Natural killer cell (primary cell): Measurements from ENCODE around the gene PPARG. TPM values are rescaled to one million over a fixed set of nuclear protein-coding genes. Genes with fewer than 3 reads are reported as not detected.

ENCODE experiments used
- ATAC-seq, 3 donors: fragments of 150-1000 bp in 2 of 3; fragments of 200-7000 bp in 1 of 3; cut with Tn5 transposase; 1 replicate in 1 of 3; 2 replicates in 2 of 3; pipeline ENCODE4 v1.10.0; 2021; ENCODE audit warnings: mild to moderate bottlenecking in 2 of 3, moderate library complexity in 2 of 3
- DNase-seq, 2 donors: peaks; one replicate each; pipeline versions ENCODE4 v3.0.0 to v3.0.0-alpha.2; 2013 to 2021; ENCODE audit warnings: mixed read lengths in 1 of 2
- H3K27ac ChIP-seq: one replicate; pipeline ENCODE4 v1.5.1; 2013; ENCODE audit warnings: mild to moderate bottlenecking, low read length
- H3K27me3 ChIP-seq: one replicate; pipeline ENCODE4 v1.6.1; 2013; ENCODE audit warnings: low read length; ENCODE audit not compliant: control insufficient read depth, insufficient read depth
- H3K36me3 ChIP-seq: one replicate; pipeline ENCODE4 v1.6.1; 2013; ENCODE audit warnings: low read length; ENCODE audit not compliant: control insufficient read depth, insufficient read depth
- H3K4me1 ChIP-seq: one replicate; pipeline ENCODE4 v1.6.1; 2013; ENCODE audit warnings: low read length; ENCODE audit not compliant: control insufficient read depth, insufficient read depth
- H3K4me3 ChIP-seq: one replicate; pipeline ENCODE4 v1.5.1; 2013; ENCODE audit warnings: low read length
- H3K9me3 ChIP-seq: one replicate; pipeline ENCODE4 v1.6.1; 2013; ENCODE audit warnings: low read length; ENCODE audit not compliant: control insufficient read depth, insufficient read depth
- H3K27ac Mint-ChIP-seq, 2 donors: one replicate each; pipeline ENCODE4 v1.8.0; 2022; ENCODE audit warnings: mild to moderate bottlenecking in 2 of 2, mixed read lengths in 2 of 2, moderate library complexity in 1 of 2
- H3K27me3 Mint-ChIP-seq, 2 donors: one replicate each; pipeline ENCODE4 v1.8.0; 2022; ENCODE audit warnings: low read depth in 2 of 2, mixed read lengths in 2 of 2
- H3K36me3 Mint-ChIP-seq: one replicate; pipeline ENCODE4 v1.8.0; 2022; ENCODE audit warnings: mixed read lengths
- H3K4me1 Mint-ChIP-seq, 2 donors: one replicate each; pipeline ENCODE4 v1.8.0; 2022; ENCODE audit warnings: mixed read lengths in 2 of 2
- H3K4me3 Mint-ChIP-seq: one replicate; pipeline ENCODE4 v1.8.0; 2022; ENCODE audit warnings: mild to moderate bottlenecking, moderate library complexity, mixed read lengths
- H3K9me3 Mint-ChIP-seq, 2 donors: one replicate each; pipeline ENCODE4 v1.8.0; 2022; ENCODE audit warnings: mixed read lengths in 2 of 2
- WGBS: methylation state at CpG from one replicate; pipeline ENCODE4 v1.1.7; 2013; ENCODE audit warnings: missing lambda C conversion rate; ENCODE audit not compliant: insufficient coverage; 5-methylcytosine and 5-hydroxymethylcytosine counted together
- intact Hi-C: fragments of 100-400 bp; cut with micrococcal nuclease; formaldehyde crosslinking; loops from one replicate; pipeline ENCODE4 v1.14.2; 2022
- total RNA-seq, 4 donors: library from RNA; stranded (reverse); fragments of 120-200 nt in 1 of 4; gene quantifications; one replicate each; pipeline versions ENCODE4 v1.2.3 to v1.2.4, GENCODE V29; 2013 to 2022
- TF ChIP-seq, protein P1 (sequence below): fragments of 200-600 bp; IDR thresholded peaks from one replicate; pipeline ENCODE4 v1.8.0; 2022; ENCODE audit warnings: antibody characterized with exemption

PPARG gene
- total RNA-seq, 3 donors from 2014 or later (not counting 1 experiment from before 2014, with no cell fraction given): 0.21 TPM; not detected in 2

DNA sequence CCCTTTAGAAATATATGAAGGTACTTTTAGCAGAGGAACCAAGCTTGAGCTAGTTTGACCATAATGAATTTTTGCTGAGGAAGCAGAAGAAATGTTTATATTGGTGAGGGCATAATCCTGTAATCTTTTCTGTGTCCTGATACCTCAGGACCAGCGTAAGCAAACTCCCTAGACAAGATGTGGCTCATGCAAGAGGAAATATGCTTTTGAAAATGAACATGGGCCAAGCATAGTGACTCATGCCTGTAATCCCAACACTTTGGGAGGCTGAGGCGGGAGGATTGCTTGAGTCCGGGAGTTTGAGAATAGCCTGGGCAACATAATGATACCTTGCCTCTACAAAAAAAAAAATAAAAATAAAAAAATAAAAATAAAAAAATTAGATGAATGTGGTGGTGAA is 78.5 kb downstream of the PPARG start:
- Histone ChIP-seq H3K4me3 (no peak overlapping the region), H3K9me3 (no peaks in the 10 kb centered on the region), H3K36me3 (no peaks in the 10 kb centered on the region), H3K27ac (no peak overlapping the region), H3K27me3 (no peaks in the 10 kb centered on the region), H3K4me1 (peaks cover 2% of the 10 kb centered on the region)
- no peak for ATAC-seq
- Mint-ChIP-seq H3K27ac (no peak overlapping the region), H3K4me1 (peaks cover 11% of the 10 kb centered on the region in 2 donors), H3K27me3 (peaks cover 13 to 25% of the 10 kb centered on the region in 2 donors), H3K36me3 (no peaks in the 10 kb centered on the region), H3K4me3 (no peak overlapping the region), H3K9me3 (no peaks in the 10 kb centered on the region)
- intact Hi-C loops: no loop called here
- 78% methylated on average over 2 of the region's 3 CpGs for WGBS
- TF ChIP-seq, protein P1, sequence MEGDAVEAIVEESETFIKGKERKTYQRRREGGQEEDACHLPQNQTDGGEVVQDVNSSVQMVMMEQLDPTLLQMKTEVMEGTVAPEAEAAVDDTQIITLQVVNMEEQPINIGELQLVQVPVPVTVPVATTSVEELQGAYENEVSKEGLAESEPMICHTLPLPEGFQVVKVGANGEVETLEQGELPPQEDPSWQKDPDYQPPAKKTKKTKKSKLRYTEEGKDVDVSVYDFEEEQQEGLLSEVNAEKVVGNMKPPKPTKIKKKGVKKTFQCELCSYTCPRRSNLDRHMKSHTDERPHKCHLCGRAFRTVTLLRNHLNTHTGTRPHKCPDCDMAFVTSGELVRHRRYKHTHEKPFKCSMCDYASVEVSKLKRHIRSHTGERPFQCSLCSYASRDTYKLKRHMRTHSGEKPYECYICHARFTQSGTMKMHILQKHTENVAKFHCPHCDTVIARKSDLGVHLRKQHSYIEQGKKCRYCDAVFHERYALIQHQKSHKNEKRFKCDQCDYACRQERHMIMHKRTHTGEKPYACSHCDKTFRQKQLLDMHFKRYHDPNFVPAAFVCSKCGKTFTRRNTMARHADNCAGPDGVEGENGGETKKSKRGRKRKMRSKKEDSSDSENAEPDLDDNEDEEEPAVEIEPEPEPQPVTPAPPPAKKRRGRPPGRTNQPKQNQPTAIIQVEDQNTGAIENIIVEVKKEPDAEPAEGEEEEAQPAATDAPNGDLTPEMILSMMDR: no peak
- DNase-seq: no peak

DNA sequence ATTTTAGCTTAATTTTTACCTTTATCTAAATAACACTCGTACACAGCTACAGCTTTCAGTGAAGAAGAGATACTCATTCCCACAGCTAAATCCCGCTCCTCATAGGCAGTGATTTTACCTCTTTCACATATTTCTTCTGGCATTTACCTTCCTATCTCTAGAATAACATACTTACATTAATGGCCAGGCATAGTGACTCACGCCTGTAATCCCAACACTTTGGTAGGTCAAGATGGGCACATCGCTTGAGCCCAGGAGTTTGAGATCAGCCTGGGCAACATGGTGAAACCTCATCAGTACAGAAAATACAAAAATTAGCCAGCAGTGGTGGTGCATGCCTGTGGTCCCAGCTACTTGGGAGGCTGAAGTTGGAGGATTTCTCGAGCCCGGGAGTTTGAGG is 80.2 kb downstream of the PPARG start:
- intact Hi-C loops: no loop called here
- ATAC-seq (no peak), DNase-seq (no peak)
- H3K4me1 ChIP-seq: no peaks in the 10 kb centered on the region
- no peak overlapping the region for H3K27ac ChIP-seq
- H3K4me3 Mint-ChIP-seq: no peak overlapping the region
- 99% methylated on average over 6 of the region's 6 CpGs for WGBS
- H3K27ac Mint-ChIP-seq: no peak overlapping the region
- no peaks in the 10 kb centered on the region for H3K9me3 Mint-ChIP-seq
- H3K4me1 Mint-ChIP-seq: peaks cover 3 to 4% of the 10 kb centered on the region in 2 donors
- peaks cover 18 to 36% of the 10 kb centered on the region in 2 donors for H3K27me3 Mint-ChIP-seq
- no peaks in the 10 kb centered on the region for H3K9me3 ChIP-seq
- TF ChIP-seq, protein P1: no peak
- no peak overlapping the region for H3K4me3 ChIP-seq
- peaks cover 2% of the 10 kb centered on the region for H3K27me3 ChIP-seq
- H3K36me3 ChIP-seq: no peaks in the 10 kb centered on the region
- no peaks in the 10 kb centered on the region for H3K36me3 Mint-ChIP-seq

DNA sequence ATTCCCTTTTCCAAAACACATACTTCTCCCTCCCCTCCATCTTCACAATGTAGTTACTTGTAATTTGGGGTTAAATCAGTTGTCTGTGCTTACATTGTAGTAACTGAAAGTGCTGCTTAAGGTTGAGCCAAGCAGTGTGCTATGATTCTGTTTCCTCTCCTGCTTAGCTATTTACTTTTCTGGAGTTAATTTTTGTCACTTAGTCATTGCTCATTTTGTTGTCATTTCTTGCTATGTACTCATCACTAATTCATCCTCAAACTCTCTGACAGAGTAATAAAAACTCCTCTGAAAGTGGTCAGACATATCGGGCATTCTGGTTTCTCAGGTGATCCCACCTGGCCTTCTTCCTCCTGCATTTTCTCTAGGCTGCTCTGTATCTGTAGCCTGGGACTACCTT is 80.7 kb downstream of the PPARG start:
- Histone ChIP-seq H3K4me3 (no peak overlapping the region), H3K9me3 (no peaks in the 10 kb centered on the region), H3K27me3 (peaks cover 2% of the 10 kb centered on the region), H3K4me1 (no peaks in the 10 kb centered on the region), H3K27ac (no peak overlapping the region), H3K36me3 (no peaks in the 10 kb centered on the region)
- H3K9me3 Mint-ChIP-seq: no peaks in the 10 kb centered on the region
- no peak overlapping the region for H3K27ac Mint-ChIP-seq
- intact Hi-C loops: no loop called here
- WGBS: 70% methylated on average over 1 of the region's 1 CpG
- DNase-seq (no peak), ATAC-seq (no peak)
- no peaks in the 10 kb centered on the region for H3K4me1 Mint-ChIP-seq
- TF ChIP-seq, protein P1: no peak
- H3K36me3 Mint-ChIP-seq: no peaks in the 10 kb centered on the region
- H3K27me3 Mint-ChIP-seq: peaks cover 18 to 36% of the 10 kb centered on the region in 2 donors
- no peak overlapping the region for H3K4me3 Mint-ChIP-seq

DNA sequence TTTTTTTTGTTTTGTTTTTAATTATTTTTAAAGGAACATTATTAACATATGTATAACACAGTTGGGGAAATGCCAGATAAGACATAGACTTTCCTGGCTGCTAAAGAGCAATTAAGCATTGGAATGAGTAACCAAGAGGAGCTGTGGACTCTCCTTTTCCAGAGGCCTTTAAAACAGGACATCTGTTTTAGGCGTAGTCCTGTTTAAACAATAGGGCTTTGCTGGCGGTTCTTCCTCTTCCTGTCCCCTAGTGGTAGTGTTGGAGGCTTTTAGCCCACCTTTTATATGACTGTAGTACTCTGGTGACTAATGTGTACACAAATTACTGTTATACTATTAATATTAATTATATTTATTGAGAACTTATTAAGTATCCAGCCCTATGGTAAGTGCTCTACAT is 81.9 kb downstream of the PPARG start:
- H3K27me3 Mint-ChIP-seq: peaks cover 21 to 42% of the 10 kb centered on the region in 2 donors
- TF ChIP-seq, protein P1: no peak
- H3K27ac ChIP-seq: no peak overlapping the region

More for the DNA sequence above, 81.9 kb downstream of the PPARG start:
- Histone ChIP-seq H3K4me1 (no peaks in the 10 kb centered on the region), H3K27me3 (peaks cover 2% of the 10 kb centered on the region), H3K4me3 (no peak overlapping the region), H3K36me3 (no peaks in the 10 kb centered on the region), H3K9me3 (no peaks in the 10 kb centered on the region)
- Mint-ChIP-seq H3K4me1 (peaks cover 0 to 3% of the 10 kb centered on the region in 2 donors), H3K27ac (no peak overlapping the region), H3K36me3 (no peaks in the 10 kb centered on the region), H3K9me3 (no peaks in the 10 kb centered on the region), H3K4me3 (no peak overlapping the region)
- ATAC-seq (no peak), DNase-seq (no peak)
- 86% methylated on average over 1 of the region's 2 CpGs for WGBS
- intact Hi-C loops: no loop called here
